Astrocyte of the cerebellum (primary cell): Measurements from ENCODE around the gene PTPN20.

Experiments used
- DNase-seq: peaks from one replicate; pipeline ENCODE4 v3.0.0-alpha.2; 2011; ENCODE audit warnings: low read depth
- H3K4me3 ChIP-seq: 2 replicates; pipeline ENCODE4 v1.5.1; 2011; ENCODE audit warnings: mild to moderate bottlenecking, low read depth, low read length, moderate library complexity
- in situ Hi-C: cut with HindIII; loops from 2 replicates; pipeline ENCODE4 v1.10.0; 2017; ENCODE audit warnings: low sequenced_read_pairs
- TF ChIP-seq, protein P1 (sequence below): IDR thresholded peaks from 2 replicates; pipeline ENCODE4 v1.5.1; 2012; ENCODE audit warnings: low read length, low read depth, moderate library complexity, mild to moderate bottlenecking; ENCODE audit errors: missing control alignments

PTPN20 gene

GRCh38 chr10:47047127-47047504, 135.9 kb downstream of the PTPN20 start:
- H3K4me3 ChIP-seq, result no peak overlapping the region
- in situ Hi-C loops, result loop anchor here (25.0 kb wide), 1 partner anchor 240 kb away; no protein-coding TSS in a partner anchor
- TF ChIP-seq, protein P1, sequence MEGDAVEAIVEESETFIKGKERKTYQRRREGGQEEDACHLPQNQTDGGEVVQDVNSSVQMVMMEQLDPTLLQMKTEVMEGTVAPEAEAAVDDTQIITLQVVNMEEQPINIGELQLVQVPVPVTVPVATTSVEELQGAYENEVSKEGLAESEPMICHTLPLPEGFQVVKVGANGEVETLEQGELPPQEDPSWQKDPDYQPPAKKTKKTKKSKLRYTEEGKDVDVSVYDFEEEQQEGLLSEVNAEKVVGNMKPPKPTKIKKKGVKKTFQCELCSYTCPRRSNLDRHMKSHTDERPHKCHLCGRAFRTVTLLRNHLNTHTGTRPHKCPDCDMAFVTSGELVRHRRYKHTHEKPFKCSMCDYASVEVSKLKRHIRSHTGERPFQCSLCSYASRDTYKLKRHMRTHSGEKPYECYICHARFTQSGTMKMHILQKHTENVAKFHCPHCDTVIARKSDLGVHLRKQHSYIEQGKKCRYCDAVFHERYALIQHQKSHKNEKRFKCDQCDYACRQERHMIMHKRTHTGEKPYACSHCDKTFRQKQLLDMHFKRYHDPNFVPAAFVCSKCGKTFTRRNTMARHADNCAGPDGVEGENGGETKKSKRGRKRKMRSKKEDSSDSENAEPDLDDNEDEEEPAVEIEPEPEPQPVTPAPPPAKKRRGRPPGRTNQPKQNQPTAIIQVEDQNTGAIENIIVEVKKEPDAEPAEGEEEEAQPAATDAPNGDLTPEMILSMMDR, result no peak
- DNase-seq, result no peak

DNA sequence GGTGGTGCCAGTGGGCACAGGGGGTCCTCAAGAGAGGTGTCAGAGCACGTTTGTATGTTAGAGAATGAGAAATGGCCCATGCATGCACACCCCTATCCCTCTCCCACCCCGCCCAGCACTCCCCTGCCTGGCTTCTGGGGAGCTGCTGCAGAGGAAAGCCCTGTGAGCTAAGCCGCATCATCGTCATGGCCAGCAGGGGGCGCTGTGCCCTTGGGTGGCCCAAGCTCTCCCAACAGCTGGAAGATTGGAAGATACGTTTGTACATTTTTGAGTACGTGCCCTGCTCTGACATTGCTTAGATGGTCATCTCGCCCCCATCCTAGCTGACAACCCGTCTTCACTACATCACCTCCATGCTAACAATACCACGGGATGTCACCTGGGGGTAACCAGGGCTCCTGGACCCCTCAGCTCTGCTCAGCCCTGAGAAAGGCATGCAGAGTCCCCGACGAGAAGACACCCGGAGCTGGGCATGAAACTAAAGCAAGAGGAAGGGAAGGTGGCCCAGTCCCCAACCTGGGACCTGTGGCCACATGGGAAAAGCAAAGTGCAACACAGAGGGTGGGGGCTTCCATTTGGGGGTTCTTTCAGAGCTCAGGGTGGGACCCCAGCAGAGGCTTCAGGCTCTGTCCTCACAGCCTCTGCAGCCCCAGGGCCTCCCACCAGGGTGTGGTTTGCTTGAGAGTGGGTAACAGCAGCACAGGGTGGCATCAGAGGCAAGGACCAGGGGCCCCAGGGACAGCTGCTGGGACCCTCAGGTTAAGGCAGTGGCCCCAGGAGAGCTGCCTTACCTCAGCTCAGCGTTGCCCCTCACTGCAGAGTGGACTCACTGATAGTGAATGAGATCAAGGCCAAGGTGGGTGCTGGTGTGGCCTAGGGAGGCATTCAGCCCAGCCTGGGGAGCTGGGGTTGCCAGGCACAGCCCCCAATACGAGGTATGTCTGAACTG, 136.6 kb downstream of the PTPN20 start:
- peak; percentile 48 for DNase-seq
- in situ Hi-C loops, result loop anchor here (25.0 kb wide), 1 partner anchor 239 kb away; no protein-coding TSS in a partner anchor
- no peak overlapping the region for H3K4me3 ChIP-seq
- TF ChIP-seq, protein P1, result peak; percentile 81

GRCh38 chr10:47048526-47048905, 137.3 kb downstream of the PTPN20 start:
- TF ChIP-seq, protein P1, result no peak
- H3K4me3 ChIP-seq, result no peak overlapping the region
- DNase-seq, result no peak
- in situ Hi-C loops, result loop anchor here (25.0 kb wide), 1 partner anchor 239 kb away; no protein-coding TSS in a partner anchor

DNA sequence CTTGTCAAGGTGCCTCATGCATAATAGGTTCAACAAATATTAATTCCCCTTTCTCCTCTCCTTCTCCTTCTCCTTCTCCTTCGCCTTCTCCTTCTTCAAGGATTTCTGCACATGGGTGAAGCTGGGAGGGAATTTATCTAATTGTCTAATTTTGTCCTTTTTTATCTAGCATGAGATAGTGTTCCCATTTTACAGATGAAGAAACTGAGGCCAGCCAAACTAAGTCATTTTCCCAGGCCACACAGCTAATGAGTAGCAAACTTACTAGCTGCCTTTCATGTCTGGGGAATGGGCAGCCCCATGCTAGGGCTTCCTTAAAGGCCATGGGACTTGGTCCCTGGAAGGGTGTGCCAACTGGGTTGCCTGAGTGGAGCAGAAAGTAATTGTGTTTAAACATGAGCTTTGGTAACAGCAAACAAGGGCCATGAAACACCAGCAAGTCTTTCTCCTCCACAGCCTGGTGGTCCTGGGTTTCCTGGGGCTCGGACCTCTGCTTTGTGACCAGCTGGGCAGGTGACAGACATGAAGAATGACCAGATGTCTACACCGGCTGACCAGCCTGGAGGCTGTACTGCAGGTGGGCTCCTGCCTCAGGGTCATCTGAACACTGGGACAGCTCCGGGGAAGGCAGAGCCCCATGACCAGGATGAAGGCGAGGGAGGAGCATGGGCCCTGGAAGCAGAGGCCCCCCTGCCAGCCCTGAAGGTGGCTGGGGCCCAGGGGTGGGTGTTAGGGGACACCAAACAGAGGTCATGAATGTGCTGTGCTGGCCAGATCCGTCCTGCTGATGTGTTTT, 138.0 kb downstream of the PTPN20 start:
- in situ Hi-C loops, result loop anchor here (25.0 kb wide), 1 partner anchor 238 kb away; no protein-coding TSS in a partner anchor
- TF ChIP-seq, protein P1, result no peak
- no peak overlapping the region for H3K4me3 ChIP-seq
- DNase-seq, result no peak

DNA sequence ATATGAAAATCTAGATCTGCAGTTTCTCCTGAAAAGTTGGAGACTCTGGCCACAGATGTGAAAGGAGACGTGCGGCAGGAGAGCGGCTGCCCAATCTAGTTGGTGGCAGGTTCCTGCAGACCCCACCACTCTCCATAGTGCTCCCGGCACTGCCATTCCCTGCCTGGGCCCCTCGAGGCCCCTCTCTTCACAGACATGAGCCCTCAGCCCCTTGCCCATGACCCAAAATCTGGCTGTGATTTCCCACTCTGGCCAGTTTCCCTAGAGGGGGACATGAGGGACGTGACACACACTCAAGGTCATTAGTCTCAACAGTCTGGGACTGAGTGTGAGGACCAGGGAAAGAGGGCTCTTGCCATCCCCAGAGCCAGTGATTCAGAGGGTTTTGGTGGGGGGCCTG, 138.7 kb downstream of the PTPN20 start:
- in situ Hi-C loops, result loop anchor here (25.0 kb wide), 1 partner anchor 237 kb away; no protein-coding TSS in a partner anchor
- TF ChIP-seq, protein P1, result no peak
- H3K4me3 ChIP-seq, result no peak overlapping the region
- no peak for DNase-seq

GRCh38 chr10:47050618-47051455, 139.6 kb downstream of the PTPN20 start:
- in situ Hi-C loops, result no loop called here
- no peak for DNase-seq
- TF ChIP-seq, protein P1, result no peak
- no peak overlapping the region for H3K4me3 ChIP-seq
